ENCODE results near the gene RNF175.

The RNF175 gene

GRCh38 chr4:153784166-153784699, 24.4 kb upstream of the RNF175 start:
- no peak overlapping the region for H3K27ac ChIP-seq (ENCODE audit: low read depth, low read length)
- H3K4me1 ChIP-seq (ENCODE audit: insufficient read depth, low read length) = peaks cover 40% of the 10 kb centered on the region
- 0 out of 2 replicates have a peak, but pooled peaks cover 3% of the 10 kb centered on the region for H3K27me3 ChIP-seq (ENCODE audit: insufficient read depth, low read length)
- no peak overlapping the region for H3K4me3 ChIP-seq (ENCODE audit: low read length)
- H3K36me3 ChIP-seq (ENCODE audit: insufficient read depth, low read length) = peaks cover 64% of the 10 kb centered on the region
- WGBS = 93% methylated on average over 3 of the region's 3 CpGs
- H3K9me3 ChIP-seq (ENCODE audit: insufficient read depth, low read depth, low read length) = no peaks in the 10 kb centered on the region
- no peak overlapping the region for H3K9ac ChIP-seq (ENCODE audit: low read depth, low read length)

- Histone ChIP-seq H3K9ac (ENCODE audit: low read depth, low read length) (no peak overlapping the region), H3K27ac (ENCODE audit: low read depth, low read length) (no peak overlapping the region), H3K27me3 (ENCODE audit: insufficient read depth, low read length) (no peaks in the 10 kb centered on the region), H3K9me3 (ENCODE audit: insufficient read depth, low read depth, low read length) (no peaks in the 10 kb centered on the region), H3K4me3 (ENCODE audit: low read length) (no peak overlapping the region), H3K36me3 (ENCODE audit: insufficient read depth, low read length) (peaks cover 64% of the 10 kb centered on the region), H3K4me1 (ENCODE audit: insufficient read depth, low read length) (peaks cover 40% of the 10 kb centered on the region)
- WGBS = 100% methylated on average over 1 of the region's 1 CpG
Observed at GRCh38 chr4:153782581-153782980, 22.8 kb upstream of the RNF175 start.

GRCh38 chr4:153781717-153782416, 22.0 kb upstream of the RNF175 start:
- peaks cover 64% of the 10 kb centered on the region for H3K36me3 ChIP-seq (ENCODE audit: insufficient read depth, low read length)
- no peak overlapping the region for H3K4me3 ChIP-seq (ENCODE audit: low read length)
- peaks cover 40% of the 10 kb centered on the region for H3K4me1 ChIP-seq (ENCODE audit: insufficient read depth, low read length)
- H3K27ac ChIP-seq (ENCODE audit: low read depth, low read length) = peak overlapping the region; percentile 19; the same call in 1 of the 2 replicates
- H3K9me3 ChIP-seq (ENCODE audit: insufficient read depth, low read depth, low read length) = no peaks in the 10 kb centered on the region
- 70% methylated on average over 6 of the region's 6 CpGs for whole genome bisulfite sequencing
- H3K9ac ChIP-seq (ENCODE audit: low read depth, low read length) = no peak overlapping the region
- H3K27me3 ChIP-seq (ENCODE audit: insufficient read depth, low read length) = no peaks in the 10 kb centered on the region

- Histone ChIP-seq H3K9me3 (ENCODE audit: insufficient read depth, low read depth, low read length) (no peaks in the 10 kb centered on the region), H3K9ac (ENCODE audit: low read depth, low read length) (no peak overlapping the region), H3K27ac (ENCODE audit: low read depth, low read length) (no peak overlapping the region), H3K4me1 (ENCODE audit: insufficient read depth, low read length) (peaks cover 39% of the 10 kb centered on the region), H3K4me3 (ENCODE audit: low read length) (no peak overlapping the region), H3K36me3 (ENCODE audit: insufficient read depth, low read length) (peaks cover 64% of the 10 kb centered on the region), H3K27me3 (ENCODE audit: insufficient read depth, low read length) (no peaks in the 10 kb centered on the region)
- 92% methylated on average over 17 of the region's 17 CpGs for WGBS
Observed at GRCh38 chr4:153781280-153781679, 21.5 kb upstream of the RNF175 start.

GRCh38 chr4:153780876-153781275, 21.1 kb upstream of the RNF175 start:
- peaks cover 61% of the 10 kb centered on the region for H3K36me3 ChIP-seq (ENCODE audit: insufficient read depth, low read length)
- no peaks in the 10 kb centered on the region for H3K9me3 ChIP-seq (ENCODE audit: insufficient read depth, low read depth, low read length)
- H3K27ac ChIP-seq (ENCODE audit: low read depth, low read length) = no peak overlapping the region
- H3K4me1 ChIP-seq (ENCODE audit: insufficient read depth, low read length) = peaks cover 35% of the 10 kb centered on the region
- no peak overlapping the region for H3K4me3 ChIP-seq (ENCODE audit: low read length)
- H3K9ac ChIP-seq (ENCODE audit: low read depth, low read length) = no peak overlapping the region
- 88% methylated on average over 1 of the region's 1 CpG for WGBS
- no peaks in the 10 kb centered on the region for H3K27me3 ChIP-seq (ENCODE audit: insufficient read depth, low read length)

GRCh38 chr4:153780221-153780620, 20.4 kb upstream of the RNF175 start:
- peaks cover 29% of the 10 kb centered on the region for H3K4me1 ChIP-seq (ENCODE audit: insufficient read depth, low read length)
- H3K27ac ChIP-seq (ENCODE audit: low read depth, low read length) = peak overlapping the region; percentile 37; the same call in 1 of the 2 replicates
- no peaks in the 10 kb centered on the region for H3K27me3 ChIP-seq (ENCODE audit: insufficient read depth, low read length)
- no peaks in the 10 kb centered on the region for H3K9me3 ChIP-seq (ENCODE audit: insufficient read depth, low read depth, low read length)
- H3K9ac ChIP-seq (ENCODE audit: low read depth, low read length) = no peak overlapping the region
- 86% methylated on average over 2 of the region's 2 CpGs for WGBS
- peaks cover 55% of the 10 kb centered on the region for H3K36me3 ChIP-seq (ENCODE audit: insufficient read depth, low read length)
- no peak overlapping the region for H3K4me3 ChIP-seq (ENCODE audit: low read length)

GRCh38 chr4:153778383-153778782, 18.6 kb upstream of the RNF175 start:
- Histone ChIP-seq H3K27me3 (ENCODE audit: insufficient read depth, low read length) (no peaks in the 10 kb centered on the region), H3K36me3 (ENCODE audit: insufficient read depth, low read length) (peaks cover 36% of the 10 kb centered on the region), H3K9ac (ENCODE audit: low read depth, low read length) (no peak overlapping the region), H3K9me3 (ENCODE audit: insufficient read depth, low read depth, low read length) (no peaks in the 10 kb centered on the region), H3K4me1 (ENCODE audit: insufficient read depth, low read length) (peaks cover 21% of the 10 kb centered on the region), H3K27ac (ENCODE audit: low read depth, low read length) (no peak overlapping the region), H3K4me3 (ENCODE audit: low read length) (no peak overlapping the region)
- 97% methylated on average over 1 of the region's 1 CpG for WGBS

- H3K4me3 ChIP-seq (ENCODE audit: low read length) = no peak overlapping the region
- H3K27ac ChIP-seq (ENCODE audit: low read depth, low read length) = no peak overlapping the region
- no peaks in the 10 kb centered on the region for H3K27me3 ChIP-seq (ENCODE audit: insufficient read depth, low read length)
- H3K9ac ChIP-seq (ENCODE audit: low read depth, low read length) = no peak overlapping the region
- no peaks in the 10 kb centered on the region for H3K9me3 ChIP-seq (ENCODE audit: insufficient read depth, low read depth, low read length)
- H3K36me3 ChIP-seq (ENCODE audit: insufficient read depth, low read length) = peaks cover 27% of the 10 kb centered on the region
- H3K4me1 ChIP-seq (ENCODE audit: insufficient read depth, low read length) = peaks cover 19% of the 10 kb centered on the region
Observed at GRCh38 chr4:153777421-153777820, 17.6 kb upstream of the RNF175 start.

- Histone ChIP-seq H3K27ac (ENCODE audit: low read depth, low read length) (no peak overlapping the region), H3K4me1 (ENCODE audit: insufficient read depth, low read length) (peaks cover 10% of the 10 kb centered on the region), H3K27me3 (ENCODE audit: insufficient read depth, low read length) (no peaks in the 10 kb centered on the region), H3K36me3 (ENCODE audit: insufficient read depth, low read length) (peaks cover 19% of the 10 kb centered on the region), H3K9ac (ENCODE audit: low read depth, low read length) (no peak overlapping the region), H3K9me3 (ENCODE audit: insufficient read depth, low read depth, low read length) (no peaks in the 10 kb centered on the region), H3K4me3 (ENCODE audit: low read length) (no peak overlapping the region)
- WGBS = 89% methylated on average over 3 of the region's 3 CpGs
Observed at GRCh38 chr4:153776601-153777000, 16.8 kb upstream of the RNF175 start.

GRCh38 chr4:153773236-153773690, 13.4 kb upstream of the RNF175 start:
- H3K4me3 ChIP-seq (ENCODE audit: low read length) = no peak overlapping the region
- no peak overlapping the region for H3K27ac ChIP-seq (ENCODE audit: low read depth, low read length)
- H3K4me1 ChIP-seq (ENCODE audit: insufficient read depth, low read length) = peaks cover 8% of the 10 kb centered on the region; the same call in 1 of the 2 replicates
- 46% methylated on average over 2 of the region's 2 CpGs for WGBS
- no peaks in the 10 kb centered on the region for H3K36me3 ChIP-seq (ENCODE audit: insufficient read depth, low read length)
- no peaks in the 10 kb centered on the region for H3K27me3 ChIP-seq (ENCODE audit: insufficient read depth, low read length)
- no peak overlapping the region for H3K9ac ChIP-seq (ENCODE audit: low read depth, low read length)
- H3K9me3 ChIP-seq (ENCODE audit: insufficient read depth, low read depth, low read length) = peaks cover 6% of the 10 kb centered on the region; the same call in 1 of the 2 replicates

- peaks cover 9% of the 10 kb centered on the region; the same call in 1 of the 2 replicates for H3K4me1 ChIP-seq (ENCODE audit: insufficient read depth, low read length)
Observed at GRCh38 chr4:153771046-153771445, 11.2 kb upstream of the RNF175 start.

More at GRCh38 chr4:153771046-153771445, 11.2 kb upstream of the RNF175 start:
- Histone ChIP-seq H3K27me3 (ENCODE audit: insufficient read depth, low read length) (no peaks in the 10 kb centered on the region), H3K4me3 (ENCODE audit: low read length) (no peak overlapping the region), H3K36me3 (ENCODE audit: insufficient read depth, low read length) (no peaks in the 10 kb centered on the region), H3K9me3 (ENCODE audit: insufficient read depth, low read depth, low read length) (peaks cover 6% of the 10 kb centered on the region; the same call in 1 of the 2 replicates), H3K27ac (ENCODE audit: low read depth, low read length) (no peak overlapping the region), H3K9ac (ENCODE audit: low read depth, low read length) (no peak overlapping the region)
